ENCODE data around the gene SMARCD3.

DNA sequence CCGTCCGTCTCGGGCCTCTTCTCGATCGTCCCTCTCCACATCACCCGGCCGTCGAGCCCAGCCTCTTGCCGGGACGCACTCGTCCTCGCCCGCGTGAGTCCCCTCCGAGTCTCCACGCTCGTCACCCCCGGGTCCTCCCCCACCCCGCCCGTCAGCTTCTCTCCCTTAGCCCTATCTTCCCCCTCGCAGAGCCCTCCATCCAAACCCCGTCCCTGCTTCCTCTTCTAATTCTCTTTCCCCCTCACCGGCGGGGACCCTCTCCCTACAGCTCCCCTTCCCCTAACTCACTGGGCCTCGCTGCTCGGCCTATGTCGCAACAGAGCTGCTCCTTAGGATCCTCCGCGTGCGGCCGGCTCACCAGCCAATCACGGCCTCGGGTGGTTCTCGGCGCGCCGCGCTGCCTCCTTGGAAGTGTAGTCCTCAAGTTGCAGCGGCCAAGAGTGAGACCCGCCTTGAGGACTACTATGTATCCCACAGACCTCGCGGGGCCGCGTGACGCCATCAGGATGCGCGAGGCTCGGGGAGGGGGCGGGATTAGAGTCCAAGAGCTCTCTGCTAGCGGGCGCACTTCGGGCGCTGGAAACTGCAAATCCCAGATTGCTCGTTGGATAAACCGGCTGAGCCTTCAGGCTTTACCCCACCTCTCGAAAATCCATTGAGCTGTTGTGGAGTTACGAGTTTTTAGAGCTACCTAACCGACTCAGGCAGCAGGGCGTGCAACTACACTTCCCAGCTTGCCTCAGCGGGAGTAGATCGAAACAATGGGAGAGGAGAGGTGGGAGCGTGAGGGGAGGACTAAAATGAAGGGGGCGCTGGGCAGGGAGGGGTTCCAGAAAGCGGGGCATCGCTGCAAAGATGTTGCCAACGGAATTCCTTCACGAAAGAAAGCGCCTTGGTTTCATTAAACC lies 21.4 kb downstream of the SMARCD3 start, which contains the start of gene ABCF2:
- TF ChIP-seq FOXK2 (IDR thresholded peaks at IDR 0.05) (no peak), ZNF384 (IDR thresholded peaks at IDR 0.05) (no peak), HDGF (IDR thresholded peaks at IDR 0.05; ENCODE audit: borderline replicate concordance) (no peak), FOXA1 (IDR thresholded peaks at IDR 0.05) (no peak), SUZ12 (IDR thresholded peaks at IDR 0.05) (no peak), CTBP1 (IDR thresholded peaks at IDR 0.05; ENCODE audit: borderline replicate concordance) (no peak), SP1 (IDR thresholded peaks at IDR 0.05) (no peak), BHLHE40 (IDR thresholded peaks at IDR 0.05; ENCODE audit: borderline replicate concordance) (no peak)

All from HEK293T (cell line).